Activated naive CD4-positive, alpha-beta T cell treated with anti-CD3 and anti-CD28 coated beads, Interleukin-2, amount 50 U/mL, for 72 hours (primary cell): ENCODE measurements around the gene VGLL1. TPM values are rescaled to one million over a fixed set of nuclear protein-coding genes. Genes with fewer than 3 reads are reported as not detected.
A peak's percentile ranks its signal among the peaks of the same experiment; 100 is the strongest.

Source experiments
- ATAC-seq, 2 donors: fragments of 150-1000 bp; cut with Tn5 transposase; 2 replicates each; pipeline ENCODE4 v1.10.0; 2021; ENCODE audit warnings: mild to moderate bottlenecking in 2 of 2, moderate library complexity in 2 of 2
- DNase-seq, 2 donors: peaks; one replicate each; pipeline ENCODE4 v3.0.0; 2021 to 2022; ENCODE audit warnings: low spot score in 2 of 2
- H3K27ac Mint-ChIP-seq, 2 donors: one replicate each; pipeline ENCODE4 v1.8.0; 2022; ENCODE audit warnings: mild to moderate bottlenecking in 2 of 2, mixed read lengths in 2 of 2
- H3K36me3 Mint-ChIP-seq, 2 donors: one replicate each; pipeline ENCODE4 v1.8.0; 2022; ENCODE audit warnings: mixed read lengths in 2 of 2
- H3K9me3 Mint-ChIP-seq, 2 donors: one replicate each; pipeline ENCODE4 v1.8.0; 2022; ENCODE audit warnings: mixed read lengths in 2 of 2
- total RNA-seq, 2 donors: library from RNA; stranded (reverse); gene quantifications; one replicate each; pipeline ENCODE4 v1.2.3, GENCODE V29; 2022

The VGLL1 gene
- total RNA-seq, 2 donors from 2014 or later: not detected

DNA sequence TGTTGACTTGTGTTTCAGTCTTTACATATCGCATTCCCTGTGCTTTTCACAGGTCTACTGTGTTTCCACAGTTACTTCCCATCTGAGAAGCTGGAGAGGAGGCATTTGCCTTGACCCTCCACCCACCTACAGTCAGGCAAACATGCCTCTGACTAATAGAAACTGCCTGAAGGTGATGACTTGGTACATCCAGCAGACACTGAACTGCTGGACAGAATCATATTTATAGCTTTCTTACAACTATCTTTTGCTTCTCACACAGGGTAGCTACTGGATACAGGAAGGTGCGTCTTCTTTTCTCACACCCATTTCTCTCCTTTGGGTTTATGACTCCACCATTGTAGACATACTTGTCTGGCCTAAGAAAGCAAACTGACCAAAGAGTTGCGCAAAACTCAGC lies 58.0 kb downstream of the VGLL1 start:
- ATAC-seq: no peak
- Mint-ChIP-seq H3K9me3 (peaks cover 0 to 11% of the 10 kb centered on the region in 2 donors), H3K36me3 (peaks cover 0 to 15% of the 10 kb centered on the region in 2 donors), H3K27ac (no peak overlapping the region)
- no peak for DNase-seq

DNA sequence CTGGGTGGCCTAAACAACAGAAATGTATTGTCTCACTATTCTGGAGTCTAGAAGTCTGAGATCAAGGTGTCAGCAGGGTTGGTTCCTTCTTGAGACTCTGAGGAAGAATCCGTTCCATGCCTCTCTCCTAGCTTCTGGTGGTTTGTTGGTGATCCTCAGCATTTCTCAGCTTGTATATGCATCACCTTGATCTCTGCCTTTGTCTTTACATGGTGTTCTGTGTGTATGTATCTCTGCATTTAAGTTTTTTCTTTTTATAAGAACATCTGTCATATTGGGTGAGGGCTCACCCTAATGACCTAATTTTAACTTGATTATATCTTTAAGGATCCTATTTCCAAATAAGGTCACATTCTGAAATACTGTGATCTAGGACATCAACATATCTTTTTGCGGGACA lies 65.3 kb downstream of the VGLL1 start:
- Mint-ChIP-seq H3K27ac (peak overlapping the region in 1 of 2 donors; percentile 53), H3K36me3 (peaks cover 0 to 23% of the 10 kb centered on the region in 2 donors), H3K9me3 (peaks cover 0 to 11% of the 10 kb centered on the region in 2 donors)
- no peak for DNase-seq
- no peak for ATAC-seq

DNA sequence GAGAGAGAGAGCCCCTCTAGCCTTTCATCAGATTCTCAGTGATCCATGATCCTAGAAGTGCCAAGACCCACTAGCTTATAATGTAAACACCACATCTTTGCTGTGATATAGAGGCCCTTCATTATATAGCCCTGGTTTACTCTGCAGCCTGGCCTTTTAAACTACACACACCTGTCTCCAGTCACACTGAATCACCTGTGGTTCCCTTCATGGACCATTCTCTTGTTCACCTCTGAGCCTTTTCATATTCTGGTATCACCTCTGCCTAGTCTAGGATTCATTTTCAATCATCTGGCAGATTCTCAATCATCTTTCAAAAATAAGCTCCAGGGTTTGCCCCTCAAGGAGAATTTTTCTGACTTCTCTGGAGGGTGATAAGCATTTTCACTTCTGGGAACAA lies 65.9 kb downstream of the VGLL1 start:
- peak; percentile 50 to 61 for ATAC-seq
- Mint-ChIP-seq H3K36me3 (peaks cover 0 to 23% of the 10 kb centered on the region in 2 donors), H3K9me3 (peaks cover 0 to 11% of the 10 kb centered on the region in 2 donors), H3K27ac (peak overlapping the region; percentile 86 to 95)
- no peak for DNase-seq

DNA sequence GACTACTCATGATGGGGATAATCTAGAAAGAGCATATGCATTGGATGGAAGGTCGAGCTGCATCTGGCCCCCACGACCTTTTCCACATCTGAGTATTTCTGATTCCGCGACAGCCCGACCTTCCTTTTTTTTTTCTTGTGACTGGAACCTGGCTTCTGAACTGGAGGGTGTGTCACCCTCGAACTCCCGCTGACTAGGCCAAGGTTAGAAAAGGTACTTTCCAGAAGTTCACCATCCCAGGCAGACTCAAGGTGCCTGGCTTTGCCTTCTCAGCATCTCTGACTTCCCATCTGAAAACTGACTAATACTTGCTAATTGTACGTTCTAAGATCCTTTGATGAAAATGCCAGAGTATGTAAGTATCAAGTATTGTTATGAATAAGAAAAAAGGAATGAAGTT lies 66.6 kb downstream of the VGLL1 start:
- H3K9me3 Mint-ChIP-seq: peaks cover 0 to 9% of the 10 kb centered on the region in 2 donors
- H3K36me3 Mint-ChIP-seq: peaks cover 0 to 21% of the 10 kb centered on the region in 2 donors
- ATAC-seq (peak; percentile 88 to 93), DNase-seq (peak; percentile 28 to 64)
- H3K27ac Mint-ChIP-seq: peak overlapping the region; percentile 86 to 95

DNA sequence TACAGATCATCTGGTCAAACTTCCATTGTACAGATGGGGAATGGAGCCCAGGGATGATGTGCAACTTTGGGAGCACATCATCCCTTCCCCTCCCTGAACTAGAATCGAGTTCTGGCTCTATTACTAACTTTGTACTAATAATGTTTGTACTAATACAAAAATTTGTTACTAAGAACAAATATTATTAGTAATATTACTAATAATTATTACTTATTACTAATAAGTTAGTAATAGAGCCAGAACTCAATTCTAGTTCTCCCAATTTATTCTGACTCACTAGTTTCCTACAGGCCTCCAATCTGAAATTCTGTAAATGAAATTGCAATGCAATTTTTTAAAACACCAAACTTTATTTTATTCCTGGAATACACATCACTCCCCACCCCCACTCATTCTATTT lies 68.0 kb downstream of the VGLL1 start:
- Mint-ChIP-seq H3K9me3 (no peaks in the 10 kb centered on the region), H3K36me3 (peaks cover 0 to 8% of the 10 kb centered on the region in 2 donors), H3K27ac (no peak overlapping the region)
- no peak for DNase-seq
- no peak for ATAC-seq

Other genes starting within 250 kb of the VGLL1 start
- gene ADGRG4, start 231.3 kb upstream of the VGLL1 start, total RNA-seq: not detected
- not detected for gene BRS3, start 44.3 kb upstream of the VGLL1 start, total RNA-seq
- 10 to 100 TPM; 41.5 to 45.3 TPM for gene HTATSF1, start 34.6 kb upstream of the VGLL1 start, total RNA-seq
- gene CD40LG, start 115.9 kb downstream of the VGLL1 start, total RNA-seq: 100 to 1,000 TPM in 1 of 2 donors, 10 to 100 TPM in 1; 80.0 to 134 TPM
- gene ARHGEF6, start 248.7 kb downstream of the VGLL1 start, total RNA-seq: 10 to 100 TPM; 59.5 to 80.3 TPM